HG03066 (cell line): ENCODE measurements around the gene WDR5.

Experiments
- ATAC-seq: cut with Tn5 transposase; IDR thresholded peaks from one replicate; pipeline ENCODE4 v1.9.1; 2021; ENCODE audit warnings: low read depth; ENCODE audit not compliant: unreplicated experiment

The WDR5 gene

DNA sequence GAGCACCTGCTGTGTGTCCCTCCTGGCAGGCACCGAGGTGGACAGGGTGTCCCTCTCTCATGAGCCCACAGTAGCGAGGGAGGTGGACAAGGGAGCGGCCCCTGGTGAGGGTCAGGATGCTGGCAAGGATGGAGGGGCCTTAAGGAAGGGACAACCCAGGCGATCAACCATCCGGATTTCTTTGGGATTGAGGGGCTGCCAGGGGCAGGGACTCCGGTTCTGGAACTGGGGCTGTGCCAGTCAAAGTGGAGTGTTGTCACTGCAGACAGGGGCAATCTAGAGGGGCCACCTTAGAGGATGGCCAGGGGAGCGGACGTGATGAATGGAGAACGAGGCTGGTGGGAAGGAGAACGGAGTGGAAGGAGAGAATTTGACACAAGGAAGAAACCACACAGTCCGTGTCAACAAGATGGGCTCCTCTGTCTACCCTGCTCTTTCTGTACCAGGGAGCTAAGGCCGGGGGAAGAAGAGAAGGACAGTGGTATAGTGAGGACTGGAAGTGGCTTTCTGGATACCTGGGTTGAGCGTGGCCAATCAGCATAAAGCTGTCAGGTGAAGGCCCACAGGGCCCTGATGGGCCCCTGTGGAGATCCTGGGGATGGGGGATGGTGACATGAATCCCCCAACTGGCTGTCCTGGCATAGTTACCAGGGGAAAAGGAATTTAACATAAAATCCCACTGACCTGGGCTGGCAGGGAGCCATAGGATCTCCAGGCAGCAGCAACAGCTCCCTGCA, 4.2 kb upstream of the WDR5 start:
- no peak for ATAC-seq

DNA sequence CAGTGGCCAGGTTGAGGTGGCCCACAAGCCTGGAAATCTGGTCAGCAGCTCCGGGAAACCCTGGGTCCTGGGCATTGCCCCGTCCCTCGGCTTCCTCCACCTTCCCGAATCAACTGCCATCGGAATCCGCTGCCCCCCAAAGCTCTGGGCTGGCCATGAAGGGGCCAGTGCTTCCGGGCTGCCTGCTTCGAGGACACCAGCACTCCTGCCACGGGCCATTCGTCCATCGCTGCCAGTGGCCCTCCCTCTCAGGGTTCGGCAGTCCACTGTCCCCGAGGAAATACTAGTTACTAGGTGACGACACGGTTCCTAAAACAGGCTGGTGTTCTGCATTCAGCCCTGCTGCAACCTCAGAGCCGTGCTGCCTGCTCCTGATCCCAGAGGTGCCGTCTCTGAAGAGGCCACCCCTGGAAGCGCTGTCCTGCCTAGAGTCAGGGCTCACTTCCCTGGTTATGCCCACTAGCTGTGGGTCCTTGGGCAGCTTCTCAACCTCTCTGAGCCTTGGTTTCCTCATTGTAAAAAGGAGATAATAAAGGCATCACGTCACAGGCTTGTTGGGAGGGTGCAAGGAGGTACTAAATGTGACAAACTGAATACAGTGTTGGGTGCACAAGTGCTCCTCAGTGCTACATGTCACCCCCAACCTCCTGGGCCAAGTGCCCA, 3.5 kb upstream of the WDR5 start:
- no peak for ATAC-seq

DNA sequence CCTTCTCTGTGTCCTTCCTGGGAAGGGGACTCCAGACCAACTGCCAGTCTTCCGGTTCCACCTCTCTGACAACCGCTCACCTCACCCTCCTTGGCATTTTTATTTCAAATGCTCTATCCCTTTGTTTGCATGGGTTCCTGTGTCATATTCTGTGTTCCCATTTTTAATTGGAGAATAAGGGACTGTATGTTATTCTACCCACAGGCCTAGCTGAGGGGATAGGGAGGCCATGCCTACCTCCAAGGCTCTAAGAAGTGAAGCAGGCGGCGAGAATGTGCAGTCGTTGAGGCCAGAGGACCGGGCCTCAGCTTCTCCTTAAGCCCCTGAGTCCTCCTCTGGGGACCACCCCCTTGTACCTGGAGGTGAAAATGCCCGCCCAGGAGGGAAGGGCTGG, 936 bp upstream of the WDR5 start:
- peak; percentile 8 for ATAC-seq

DNA sequence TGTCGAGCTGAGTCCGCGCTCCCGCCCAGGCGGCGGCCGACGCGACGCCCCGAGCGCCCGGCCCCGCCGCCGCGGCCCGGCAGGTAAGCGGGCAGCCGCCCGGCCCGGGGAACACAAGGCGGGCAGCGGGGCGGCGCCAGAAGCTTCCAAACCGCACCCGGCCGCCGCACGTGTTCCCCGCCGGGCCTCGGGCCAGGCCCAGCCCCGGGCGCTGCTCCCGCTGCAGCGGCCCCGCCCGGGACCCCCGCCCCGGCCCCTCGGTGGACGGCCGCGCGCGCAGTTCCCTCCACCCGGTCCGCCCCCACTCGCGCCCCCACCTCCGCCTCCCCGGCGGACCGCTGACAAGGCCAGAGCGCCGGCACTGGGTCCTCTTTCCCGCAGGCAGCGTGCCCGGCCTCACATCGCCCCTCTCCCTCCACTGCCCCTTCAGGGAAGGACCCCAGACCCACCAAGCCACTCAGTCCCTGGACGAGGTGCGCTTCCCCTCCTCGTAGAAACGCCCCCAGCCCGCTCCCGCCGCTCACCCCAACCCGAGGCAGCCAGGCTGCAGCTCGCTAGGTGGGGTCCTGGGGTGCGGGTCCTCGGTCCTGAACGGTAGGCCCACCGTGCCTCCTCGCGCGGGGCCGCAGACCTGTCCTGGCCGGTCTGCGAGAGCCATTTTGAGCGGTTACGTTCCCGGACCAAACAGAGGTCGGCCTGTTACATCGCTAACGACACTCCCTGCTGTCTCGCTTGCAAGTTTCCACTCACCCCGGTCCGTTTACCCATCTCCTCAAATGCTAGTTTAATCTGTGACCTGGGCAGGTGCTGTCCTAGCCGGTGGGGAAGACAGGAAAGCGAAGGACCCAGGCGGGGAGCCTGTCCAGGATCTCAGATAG, 475 bp downstream of the WDR5 start:
- no peak for ATAC-seq

DNA sequence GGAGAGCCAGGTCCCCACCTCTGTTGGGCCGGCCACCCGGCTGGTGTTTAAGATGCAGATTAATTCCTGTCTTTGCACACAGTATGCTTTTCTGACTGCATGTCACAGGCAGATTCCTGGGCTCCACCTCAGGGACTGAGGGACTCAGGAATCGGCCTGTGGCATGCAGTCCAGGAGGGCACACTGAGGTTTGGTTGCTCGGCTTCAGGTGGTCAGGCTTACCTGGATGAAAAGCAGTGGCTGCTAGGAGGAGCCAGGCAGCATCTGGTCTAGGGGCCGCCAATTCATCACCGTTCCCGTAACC, 1.1 kb downstream of the WDR5 start:
- ATAC-seq, result no peak

DNA sequence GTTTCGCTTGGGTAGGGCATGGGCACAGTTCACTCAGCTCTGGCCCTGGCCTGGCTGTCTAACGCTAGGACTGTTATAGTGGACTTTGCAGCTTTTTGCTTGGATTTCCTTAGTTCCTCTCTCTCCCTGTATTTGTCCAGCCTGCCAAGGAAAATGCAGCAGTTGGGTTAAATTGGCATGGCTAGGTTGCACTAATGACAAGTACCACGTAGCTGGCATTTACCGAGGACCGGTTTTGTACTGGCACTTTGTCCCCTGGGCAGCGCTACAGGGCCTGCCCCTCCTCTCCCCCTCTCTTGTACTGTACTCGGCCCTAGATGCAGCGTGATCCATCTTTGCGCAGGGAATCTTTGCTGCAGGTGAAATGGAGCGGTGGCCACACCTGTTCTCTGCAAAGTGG, 2.4 kb downstream of the WDR5 start:
- no peak for ATAC-seq

DNA sequence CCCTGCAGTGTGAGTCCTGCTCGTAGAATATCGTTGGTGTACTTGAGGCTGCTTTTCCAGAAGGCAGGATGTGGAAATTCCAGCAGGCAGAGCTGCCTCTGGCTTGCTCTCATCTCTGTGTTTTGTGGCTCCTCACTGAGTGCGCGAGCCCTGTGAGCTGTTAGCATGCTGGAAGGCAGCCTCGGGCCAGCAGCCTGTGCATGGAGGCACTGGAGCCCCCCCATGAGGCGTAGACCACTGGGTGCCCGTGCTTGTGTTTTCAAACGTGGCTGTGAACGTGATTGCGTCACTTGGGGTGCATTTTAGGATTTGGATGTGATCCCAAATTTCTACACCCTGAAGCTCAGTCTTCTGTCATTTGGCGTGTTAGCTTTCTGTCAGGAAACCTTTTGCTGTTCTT, 3.2 kb downstream of the WDR5 start:
- ATAC-seq, result no peak

DNA sequence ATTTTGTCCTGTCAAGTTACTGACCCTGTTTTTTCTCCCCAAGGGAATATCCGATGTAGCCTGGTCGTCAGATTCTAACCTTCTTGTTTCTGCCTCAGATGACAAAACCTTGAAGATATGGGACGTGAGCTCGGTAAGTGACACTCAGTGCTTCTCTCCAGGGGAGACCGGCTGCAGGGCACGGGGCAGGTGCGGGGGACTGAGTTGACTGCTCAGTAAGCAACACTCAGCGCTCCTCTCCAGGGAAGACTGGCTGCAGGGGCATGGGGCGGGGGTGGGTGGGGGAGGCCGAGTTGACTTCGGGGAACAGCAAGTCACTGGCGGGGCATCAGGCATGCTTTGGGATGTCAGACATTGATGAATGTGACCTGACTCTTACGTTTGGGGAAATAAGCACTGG, 6.0 kb downstream of the WDR5 start:
- ATAC-seq, result no peak

DNA sequence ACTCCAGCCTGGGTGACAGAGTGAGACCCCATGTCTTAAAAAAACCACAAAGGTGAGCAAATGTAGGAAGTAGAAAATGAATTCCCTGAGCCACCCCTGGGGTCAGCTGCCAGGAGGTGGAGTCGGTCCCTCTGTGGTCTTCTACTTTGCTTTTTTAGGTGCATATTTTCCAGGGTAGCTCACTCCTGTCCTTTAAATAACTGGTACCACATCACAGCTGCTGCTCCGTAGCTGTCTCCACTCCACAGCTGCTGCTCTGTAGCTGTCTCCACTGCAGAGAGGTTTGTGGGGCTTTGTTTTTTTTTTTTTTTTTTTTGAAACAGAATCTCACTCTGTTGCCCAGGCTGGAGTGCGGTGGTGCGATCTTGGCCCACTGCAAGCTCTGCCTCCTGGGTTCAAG, 8.9 kb downstream of the WDR5 start:
- ATAC-seq, result no peak

DNA sequence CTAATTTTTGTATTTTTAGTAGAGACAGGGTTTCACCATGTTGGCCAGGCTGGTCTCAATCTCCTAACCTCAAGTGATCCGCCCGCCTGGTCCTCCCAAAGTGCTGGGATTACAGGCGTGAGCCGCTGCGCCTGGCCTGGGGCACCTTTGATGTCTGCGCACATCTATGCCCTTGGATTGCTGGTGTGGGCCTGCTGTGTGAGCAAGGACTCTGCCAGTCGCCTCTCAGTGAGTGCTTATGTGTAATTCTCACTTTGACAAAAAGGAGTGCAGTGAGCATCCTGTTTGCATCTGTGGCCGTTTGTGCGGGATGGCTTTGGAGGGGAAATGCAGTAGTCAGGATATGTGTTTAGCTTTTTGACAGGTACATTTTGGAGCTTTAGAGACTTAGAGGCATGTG, 9.4 kb downstream of the WDR5 start:
- ATAC-seq, result no peak

DNA sequence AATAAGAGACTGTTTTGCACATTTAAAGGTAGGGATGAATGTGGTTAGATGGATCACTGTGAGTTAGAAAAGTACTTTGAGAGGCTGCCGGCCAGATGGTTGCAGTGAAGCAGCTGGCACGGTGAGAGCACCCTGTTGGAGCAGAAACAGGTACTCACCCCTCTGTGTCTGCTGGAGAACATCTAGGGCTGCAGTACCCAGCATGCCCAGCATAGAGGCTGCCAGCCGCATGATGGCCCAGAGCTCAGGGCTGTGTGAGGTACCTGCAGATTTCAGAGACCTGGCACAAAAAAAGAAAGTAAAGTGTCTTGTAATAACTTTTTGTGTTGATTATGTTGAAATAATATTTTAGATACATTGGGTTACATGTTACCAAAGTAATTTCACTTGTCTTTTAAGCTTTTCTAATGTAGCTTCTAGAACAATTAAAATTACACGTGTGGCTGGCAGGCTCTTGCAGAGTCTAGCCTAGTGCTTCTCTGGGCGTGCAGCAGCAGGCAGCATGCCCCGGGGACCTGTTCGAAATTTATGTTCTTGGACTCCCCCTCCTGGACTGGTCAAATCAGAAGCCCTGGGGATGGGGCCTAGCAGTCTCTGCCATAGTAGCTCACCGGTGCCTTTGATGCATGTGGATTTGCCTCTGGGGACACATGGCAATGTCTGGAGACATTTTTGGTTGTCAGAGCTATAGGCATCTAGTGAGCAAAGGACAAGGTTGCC, 11.1 kb downstream of the WDR5 start:
- ATAC-seq, result no peak

DNA sequence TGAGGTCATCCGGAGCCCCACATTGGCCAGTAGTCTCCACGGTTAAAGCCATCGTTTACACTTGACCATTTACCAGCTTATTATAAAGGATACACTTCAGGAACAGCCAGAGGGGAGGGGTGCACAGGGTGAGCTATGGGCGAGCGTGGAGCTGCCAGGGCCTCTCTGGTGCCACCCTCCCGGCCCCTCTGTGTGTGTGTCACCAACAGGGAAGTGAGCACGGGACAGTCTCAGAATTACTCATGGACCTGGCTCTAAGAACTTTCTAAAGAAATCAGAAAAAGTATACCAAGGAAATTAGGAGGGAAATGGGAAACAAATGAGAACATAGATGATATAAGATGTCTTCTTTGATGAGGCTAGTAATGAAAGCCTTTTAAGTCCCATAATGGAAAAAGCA, 13.5 kb downstream of the WDR5 start:
- no peak for ATAC-seq

DNA sequence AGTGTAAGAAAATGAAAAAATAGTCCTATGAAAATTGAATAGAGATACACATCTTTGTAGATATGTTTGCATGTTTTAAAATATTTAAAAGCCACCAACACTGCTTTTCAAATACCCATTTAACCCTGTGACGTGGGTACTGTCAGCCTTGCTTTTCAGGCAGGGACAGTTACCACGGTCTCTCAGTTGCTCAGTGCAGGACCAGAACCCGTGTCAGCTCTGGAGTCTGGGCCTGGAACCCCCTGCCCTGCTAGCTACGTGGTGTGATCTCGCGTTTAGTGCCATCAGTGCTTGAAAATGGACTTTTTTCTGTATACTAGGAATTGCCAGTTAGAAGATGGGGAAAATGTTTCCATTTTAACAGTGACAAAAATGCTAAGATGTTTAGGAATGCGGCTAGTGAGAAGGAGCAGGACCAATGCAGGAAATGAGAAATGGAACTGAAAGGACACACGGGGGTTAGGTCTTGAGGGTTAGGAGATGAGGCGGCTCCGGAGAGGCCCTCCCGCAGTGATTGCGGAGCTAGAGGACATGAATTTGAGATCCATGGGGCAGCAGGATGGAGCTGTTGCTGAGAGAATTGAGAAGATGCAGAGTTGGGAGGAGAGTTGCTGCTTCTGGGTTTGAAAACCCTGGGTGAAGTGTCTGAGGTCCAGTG, 14.8 kb downstream of the WDR5 start:
- no peak for ATAC-seq

DNA sequence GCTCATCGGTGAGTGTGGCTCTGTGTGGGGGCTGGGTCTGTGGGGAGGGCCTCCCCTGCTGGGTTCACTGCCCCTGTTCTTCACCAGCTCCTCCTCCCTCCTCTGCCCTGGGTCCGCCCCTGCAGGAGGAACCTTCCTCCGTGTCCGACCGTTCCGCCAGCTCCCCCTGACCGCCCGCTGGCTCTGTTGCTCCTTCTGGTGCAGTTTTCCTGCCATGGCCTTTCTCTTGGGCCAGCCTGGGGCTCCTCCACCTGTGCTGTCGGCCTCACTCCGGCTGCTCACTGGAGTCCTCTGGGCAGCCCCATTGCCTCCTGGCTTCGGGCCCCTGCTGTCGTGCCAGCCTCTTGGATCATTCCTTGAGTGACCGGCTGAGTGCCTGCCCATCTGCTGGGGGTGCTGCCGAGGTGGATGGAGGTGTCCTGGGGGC, 16.2 kb downstream of the WDR5 start:
- ATAC-seq, result no peak

DNA sequence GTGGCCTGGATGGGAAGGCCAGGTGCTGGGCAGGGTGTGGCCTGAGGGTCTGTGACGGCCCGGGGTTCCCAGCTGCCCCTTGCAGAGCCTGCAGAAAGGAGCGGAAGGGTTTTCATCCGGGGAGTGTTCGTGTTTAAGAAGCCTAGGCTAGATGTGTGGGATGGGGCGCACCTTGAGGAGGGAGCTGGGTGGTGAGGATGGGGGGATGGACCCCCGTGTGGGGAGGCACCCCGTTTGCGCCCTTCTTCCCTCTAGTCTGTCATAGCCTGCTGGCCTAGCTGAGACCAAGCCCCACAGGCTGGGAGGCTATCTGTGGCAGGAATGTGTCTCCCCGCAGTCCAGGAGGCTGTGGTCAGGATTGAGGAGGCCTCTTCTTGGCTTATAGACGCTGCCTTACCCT, 16.6 kb downstream of the WDR5 start:
- no peak for ATAC-seq

DNA sequence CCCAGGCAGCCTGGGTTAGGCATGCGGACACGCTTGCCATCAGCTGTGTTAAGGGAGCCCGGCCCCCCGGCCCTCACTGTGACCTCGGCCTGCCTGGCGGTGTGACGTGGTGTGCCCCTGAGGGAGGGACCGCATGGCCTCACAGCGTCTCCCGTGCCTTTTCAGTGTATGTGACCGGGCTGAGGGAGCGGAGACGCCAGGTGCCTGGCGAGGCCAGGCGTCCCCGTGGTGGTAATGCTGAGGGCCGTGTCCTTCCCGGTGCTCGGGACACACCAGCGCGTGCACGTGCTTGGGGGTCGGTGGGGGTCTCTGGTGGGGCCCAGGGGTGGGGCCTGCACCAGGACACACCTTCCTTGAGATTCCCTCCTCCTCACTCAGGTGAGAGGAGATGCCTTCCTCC, 17.6 kb downstream of the WDR5 start:
- ATAC-seq, result no peak

DNA sequence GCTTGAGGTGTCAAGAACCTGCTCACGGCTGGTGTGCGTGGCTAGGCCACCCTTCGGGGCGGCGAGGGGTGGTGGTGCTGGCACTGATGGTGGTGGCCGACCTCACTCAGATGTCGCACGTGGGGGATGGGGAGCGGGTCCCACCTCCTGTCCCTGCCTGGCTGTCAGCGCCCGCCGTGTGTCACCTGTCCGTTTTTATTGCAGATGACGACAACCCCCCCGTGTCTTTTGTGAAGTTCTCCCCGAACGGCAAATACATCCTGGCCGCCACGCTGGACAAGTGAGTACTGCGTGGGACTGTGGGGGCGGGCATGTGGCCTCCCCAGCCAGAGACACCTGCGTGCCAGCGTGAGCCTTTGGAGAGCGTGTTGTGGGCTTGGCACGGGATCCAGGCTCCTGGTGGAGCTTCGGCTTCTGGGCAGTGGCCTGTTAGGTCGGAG, 18.4 kb downstream of the WDR5 start:
- no peak for ATAC-seq

DNA sequence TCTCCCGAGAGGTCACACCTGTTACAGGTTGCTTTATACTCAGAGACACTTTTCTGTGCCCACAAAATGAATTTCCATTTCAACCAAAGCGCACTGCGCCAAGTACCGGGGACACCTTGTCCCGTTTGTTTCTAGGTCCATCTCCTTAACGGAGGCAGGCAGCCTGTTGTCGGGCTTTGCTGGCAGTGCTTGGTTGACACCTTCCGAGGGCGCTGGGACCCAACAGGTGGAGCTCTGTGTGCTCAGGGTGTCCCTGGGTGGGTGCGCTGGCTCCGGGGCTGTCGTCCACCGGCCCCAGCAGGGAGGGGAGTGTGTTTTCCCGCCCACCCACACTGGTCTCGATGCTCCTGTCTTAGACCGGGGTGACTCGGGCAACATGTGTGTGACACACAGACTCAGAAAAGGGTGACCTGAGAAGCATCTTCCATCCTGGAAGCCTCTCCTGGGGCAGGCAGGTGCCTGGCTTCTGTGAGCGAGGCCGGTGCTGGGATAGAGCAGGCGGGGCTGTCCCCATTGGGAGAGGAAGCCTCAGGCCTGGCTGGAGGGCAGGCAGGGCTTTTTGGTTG, 20.0 kb downstream of the WDR5 start:
- no peak for ATAC-seq

DNA sequence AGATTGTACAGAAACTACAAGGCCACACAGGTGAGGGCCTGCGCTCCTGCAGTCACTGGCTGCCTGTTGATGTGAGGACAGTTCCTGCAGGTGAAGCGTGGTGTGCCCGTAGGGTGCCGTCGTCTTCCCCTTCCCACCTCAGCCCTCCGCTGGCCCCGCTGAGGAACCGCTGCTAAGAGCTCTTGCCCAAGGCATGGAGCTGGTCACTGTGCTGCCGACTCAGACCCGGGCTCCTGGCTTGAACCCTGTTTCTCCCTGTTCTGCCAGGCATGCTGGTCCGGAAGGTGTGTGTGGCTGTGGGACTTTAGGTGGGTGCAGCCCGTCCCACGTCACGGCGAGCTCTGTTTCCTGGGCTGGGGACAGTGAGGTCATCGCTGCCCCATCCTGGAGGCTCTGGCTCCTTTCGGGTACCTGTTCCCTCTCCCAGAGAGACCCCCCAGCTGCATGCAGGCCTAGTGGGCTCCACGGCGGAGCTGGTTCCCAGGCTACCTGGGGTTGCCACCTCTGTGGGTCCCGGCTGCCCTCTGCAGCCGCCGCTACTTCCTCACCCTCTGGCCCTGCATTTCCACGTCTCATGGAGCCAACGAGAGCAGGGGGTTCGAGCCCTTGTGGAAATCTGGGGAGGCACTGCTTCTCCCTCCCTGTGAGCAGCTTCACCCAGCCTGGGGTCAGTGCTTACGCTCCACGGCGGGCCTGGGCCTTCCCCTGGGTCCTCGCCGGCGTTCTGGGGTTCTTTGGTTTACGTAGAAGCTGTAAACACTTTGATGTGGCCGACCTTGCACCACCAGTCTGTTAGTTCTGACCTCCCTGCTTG, 20.9 kb downstream of the WDR5 start:
- ATAC-seq, result no peak
